Left ventricle myocardium inferior (tissue), 1 donor: ENCODE data around the gene HOGA1. TPM values are rescaled to one million over a fixed set of nuclear protein-coding genes. Genes with fewer than 3 reads are reported as not detected.

Source experiments
- DNase-seq: peaks from one replicate; pipeline ENCODE4 v3.0.0-alpha.2; 2020
- H3K27ac ChIP-seq: fragments of 200-600 bp; replicated peaks from 2 replicates; pipeline ENCODE4 v1.8.0; 2021
- H3K27me3 ChIP-seq: fragments of 200-600 bp; 2 replicates; pipeline ENCODE4 v1.8.0; 2021; ENCODE audit warnings: low read depth
- H3K36me3 ChIP-seq: fragments of 200-600 bp; 2 replicates; pipeline ENCODE4 v1.8.0; 2021
- H3K4me1 ChIP-seq: fragments of 200-600 bp; 2 replicates; pipeline ENCODE4 v1.8.0; 2021
- H3K4me3 ChIP-seq: fragments of 200-600 bp; 2 replicates; pipeline ENCODE4 v1.8.0; 2021; ENCODE audit warnings: mild to moderate bottlenecking, moderate library complexity
- H3K9me3 ChIP-seq: fragments of 200-600 bp; replicated peaks from 2 replicates; pipeline ENCODE4 v1.8.0; 2021
- intact Hi-C: fragments of 100-400 bp; cut with micrococcal nuclease; formaldehyde crosslinking; loops from one replicate; pipeline ENCODE4 v1.11.0; 2022
- total RNA-seq: library from RNA; stranded (reverse); fragmentation: NEBNext Ultra II Directional; extraction: Animal tissue kit (Norgen Biotek cat#: 25700); gene quantifications from one replicate; pipeline ENCODE4 v1.2.1, GENCODE V29; 2021
- TF ChIP-seq, protein P1 (sequence below): fragments of 200-600 bp; IDR thresholded peaks from 2 replicates; pipeline ENCODE4 v1.8.0; 2021; ENCODE audit warnings: antibody characterized with exemption, mild to moderate bottlenecking, borderline replicate concordance
- donor health status: DM: no; HTN: yes; CAD: no; lungs with severe emphysema.

The HOGA1 gene
- total RNA-seq, 1 donor from 2014 or later, result 47.1 TPM

DNA sequence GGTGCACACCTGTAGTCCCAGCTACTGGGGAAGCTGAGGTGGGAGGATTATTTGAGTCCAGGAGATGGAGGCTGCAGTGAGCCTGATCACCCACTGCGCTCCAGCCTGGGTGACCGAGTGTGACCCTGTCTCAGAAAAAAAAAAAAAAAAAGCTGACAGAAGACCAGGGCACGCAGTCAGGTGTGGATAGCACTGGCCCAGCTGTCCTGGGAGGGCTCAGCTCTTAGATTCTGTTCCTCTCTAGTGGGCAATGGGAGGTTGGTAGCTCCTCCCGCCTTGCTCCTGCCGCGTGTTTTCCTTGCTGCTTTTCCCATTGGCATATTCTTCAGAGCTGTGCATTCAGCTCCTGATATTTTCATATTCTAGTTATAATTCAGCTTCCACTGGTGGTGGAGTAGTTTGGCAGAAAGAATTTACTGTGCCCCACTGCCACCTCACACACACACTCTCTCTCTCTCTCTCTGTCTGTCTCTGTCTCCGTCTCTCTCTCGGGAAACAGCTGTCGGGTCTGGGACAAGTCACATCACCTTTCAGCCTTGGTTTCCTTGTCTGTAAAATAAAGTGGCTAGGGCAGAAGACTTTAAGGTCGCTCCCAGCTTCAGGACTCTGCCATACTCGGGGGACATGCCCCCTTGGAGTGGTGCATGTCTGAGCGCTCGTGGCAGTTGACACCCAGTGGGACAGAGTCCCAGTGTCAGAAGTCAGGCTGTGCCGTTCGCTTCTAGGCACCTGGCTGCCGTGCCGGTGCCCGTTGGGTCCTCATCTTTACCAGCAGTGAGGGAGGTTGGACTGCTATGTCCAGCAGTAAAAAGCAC lies 37.5 kb upstream of the HOGA1 start:
- intact Hi-C loops, result no loop called here
- Histone ChIP-seq H3K4me1 (peaks cover 78% of the 10 kb centered on the region), H3K27ac (no peak overlapping the region), H3K4me3 (no peak overlapping the region), H3K36me3 (no peaks in the 10 kb centered on the region), H3K27me3 (no peaks in the 10 kb centered on the region), H3K9me3 (no peaks in the 10 kb centered on the region)
- TF ChIP-seq, protein P1, sequence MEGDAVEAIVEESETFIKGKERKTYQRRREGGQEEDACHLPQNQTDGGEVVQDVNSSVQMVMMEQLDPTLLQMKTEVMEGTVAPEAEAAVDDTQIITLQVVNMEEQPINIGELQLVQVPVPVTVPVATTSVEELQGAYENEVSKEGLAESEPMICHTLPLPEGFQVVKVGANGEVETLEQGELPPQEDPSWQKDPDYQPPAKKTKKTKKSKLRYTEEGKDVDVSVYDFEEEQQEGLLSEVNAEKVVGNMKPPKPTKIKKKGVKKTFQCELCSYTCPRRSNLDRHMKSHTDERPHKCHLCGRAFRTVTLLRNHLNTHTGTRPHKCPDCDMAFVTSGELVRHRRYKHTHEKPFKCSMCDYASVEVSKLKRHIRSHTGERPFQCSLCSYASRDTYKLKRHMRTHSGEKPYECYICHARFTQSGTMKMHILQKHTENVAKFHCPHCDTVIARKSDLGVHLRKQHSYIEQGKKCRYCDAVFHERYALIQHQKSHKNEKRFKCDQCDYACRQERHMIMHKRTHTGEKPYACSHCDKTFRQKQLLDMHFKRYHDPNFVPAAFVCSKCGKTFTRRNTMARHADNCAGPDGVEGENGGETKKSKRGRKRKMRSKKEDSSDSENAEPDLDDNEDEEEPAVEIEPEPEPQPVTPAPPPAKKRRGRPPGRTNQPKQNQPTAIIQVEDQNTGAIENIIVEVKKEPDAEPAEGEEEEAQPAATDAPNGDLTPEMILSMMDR, result no peak
- no peak for DNase-seq

DNA sequence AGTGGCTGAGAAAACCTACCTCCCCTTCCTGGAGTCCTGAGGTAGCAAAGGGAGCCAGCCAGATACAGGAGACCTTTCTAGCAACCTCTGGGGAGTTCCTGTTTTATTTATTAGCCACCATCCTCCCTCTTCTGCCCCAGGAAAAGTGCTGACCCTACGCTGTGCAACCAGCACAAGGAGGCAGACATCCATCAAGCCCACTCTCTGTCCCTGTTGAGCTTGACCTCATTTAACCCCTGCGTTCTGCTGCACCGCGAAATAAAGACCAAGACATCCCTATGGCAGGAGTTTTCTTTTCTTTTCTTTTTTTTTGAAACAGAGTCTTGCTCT lies 37.0 kb upstream of the HOGA1 start:
- H3K27ac ChIP-seq, result peak overlapping the region; percentile 71
- intact Hi-C loops, result no loop called here
- no peaks in the 10 kb centered on the region for H3K9me3 ChIP-seq
- H3K4me3 ChIP-seq, result no peak overlapping the region
- TF ChIP-seq, protein P1, result no peak
- no peaks in the 10 kb centered on the region for H3K36me3 ChIP-seq
- peaks cover 72% of the 10 kb centered on the region for H3K4me1 ChIP-seq
- H3K27me3 ChIP-seq, result no peaks in the 10 kb centered on the region
- no peak for DNase-seq

DNA sequence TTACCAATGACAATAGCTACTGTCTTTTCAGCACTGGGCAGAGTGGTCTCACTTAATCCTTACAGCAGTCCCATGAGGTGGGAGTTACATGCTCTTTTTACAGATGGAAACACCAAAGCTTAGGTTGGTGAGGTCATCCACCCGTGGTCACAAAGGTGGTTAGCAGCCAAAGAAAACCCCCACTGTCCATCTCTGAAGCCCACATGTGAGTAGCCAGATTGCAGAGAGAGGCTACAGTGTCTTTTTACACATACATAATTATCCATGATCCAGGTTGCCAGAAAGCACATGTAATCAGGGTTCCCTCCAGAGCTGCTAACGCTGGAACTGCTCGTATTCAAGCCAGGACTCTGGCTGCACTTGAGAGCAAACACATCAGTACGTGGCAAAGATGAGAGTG lies 36.2 kb upstream of the HOGA1 start:
- Histone ChIP-seq H3K4me3 (no peak overlapping the region), H3K27me3 (no peaks in the 10 kb centered on the region), H3K27ac (peak overlapping the region; percentile 71), H3K36me3 (no peaks in the 10 kb centered on the region), H3K9me3 (no peaks in the 10 kb centered on the region), H3K4me1 (peaks cover 67% of the 10 kb centered on the region)
- intact Hi-C loops, result no loop called here
- TF ChIP-seq, protein P1, result no peak
- DNase-seq, result no peak

DNA sequence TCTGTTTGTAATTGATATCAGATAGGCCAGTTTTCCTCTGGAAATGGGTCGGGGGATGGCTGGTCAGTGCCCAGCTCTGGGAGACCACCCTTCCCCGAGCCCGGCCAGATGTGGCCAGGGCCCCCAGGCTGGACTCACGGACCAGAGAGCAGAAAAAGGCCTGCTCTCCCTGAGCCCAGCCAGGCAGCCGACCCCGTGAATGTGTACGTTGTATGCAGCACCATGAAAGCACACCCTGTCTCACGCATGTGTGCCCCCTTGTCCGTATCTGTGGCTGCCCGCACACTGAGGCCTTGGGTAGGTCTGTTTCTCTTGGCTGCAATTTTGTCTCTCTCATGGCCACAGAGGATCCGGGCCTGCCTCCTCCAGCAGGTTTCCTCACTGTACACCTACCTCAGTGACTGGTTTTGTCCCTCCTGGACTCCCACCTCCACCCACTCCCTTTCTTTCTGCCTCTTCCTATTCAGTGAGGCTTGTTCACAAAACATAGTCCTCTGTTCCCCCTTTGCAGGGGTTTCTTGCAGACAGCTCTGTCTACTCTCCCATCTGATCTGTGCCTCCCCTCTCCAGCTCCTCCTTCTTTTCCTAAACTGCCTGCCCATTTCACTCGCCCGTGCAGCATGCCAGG lies 35.2 kb upstream of the HOGA1 start:
- Histone ChIP-seq H3K27me3 (no peaks in the 10 kb centered on the region), H3K27ac (peak overlapping the region; percentile 71), H3K4me1 (peaks cover 67% of the 10 kb centered on the region), H3K36me3 (no peaks in the 10 kb centered on the region), H3K4me3 (no peak overlapping the region), H3K9me3 (no peaks in the 10 kb centered on the region)
- no peak for DNase-seq
- intact Hi-C loops, result no loop called here
- TF ChIP-seq, protein P1, result no peak

DNA sequence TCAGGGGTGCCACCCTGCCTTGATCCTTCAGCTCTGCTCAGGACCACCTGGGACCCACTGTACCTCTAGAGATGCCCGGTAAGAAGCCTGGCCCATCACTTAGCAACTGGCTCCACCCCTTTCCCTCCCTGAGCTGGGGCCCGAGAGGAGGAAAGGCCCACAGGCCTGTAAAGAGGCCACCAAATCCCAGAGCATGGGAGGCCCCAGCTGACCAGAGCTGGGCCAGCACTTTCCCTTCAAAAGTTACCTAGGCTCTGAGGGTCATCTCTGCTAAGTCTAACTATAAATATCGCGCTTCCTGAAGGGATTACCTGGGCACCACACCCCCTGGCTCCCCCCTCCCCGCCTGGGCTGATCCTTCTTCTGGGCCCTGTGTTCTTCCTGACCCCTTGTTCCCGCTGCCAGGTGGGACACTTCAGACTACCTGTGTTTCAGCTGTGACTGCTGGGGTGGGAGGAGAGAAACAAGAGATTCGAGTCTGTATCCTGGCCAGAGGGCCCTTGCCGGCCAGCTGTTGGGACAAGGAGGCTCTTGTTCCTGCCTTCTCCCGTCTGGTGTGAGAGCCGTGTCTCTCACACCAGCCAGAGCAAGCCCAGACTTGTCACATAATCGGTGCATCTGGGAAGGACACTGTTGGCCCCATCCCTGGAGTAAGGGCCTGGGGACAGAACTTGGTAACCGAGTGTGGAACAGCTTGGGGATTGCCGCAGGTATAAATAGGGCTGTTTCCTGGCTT lies 34.4 kb upstream of the HOGA1 start:
- no peaks in the 10 kb centered on the region for H3K9me3 ChIP-seq
- no peak overlapping the region for H3K4me3 ChIP-seq
- peak overlapping the region; percentile 71 for H3K27ac ChIP-seq
- peaks cover 66% of the 10 kb centered on the region for H3K4me1 ChIP-seq
- TF ChIP-seq, protein P1, result no peak
- no peaks in the 10 kb centered on the region for H3K36me3 ChIP-seq
- H3K27me3 ChIP-seq, result no peaks in the 10 kb centered on the region
- DNase-seq, result peak; percentile 43
- intact Hi-C loops, result loop anchor here (5.0 kb wide), 1 partner anchor 82 kb away; no protein-coding TSS in a partner anchor
